Omental fat pad (tissue), 4 donors: Measurements from ENCODE around the gene MED12L. TPM values are rescaled to one million over a fixed set of nuclear protein-coding genes. Genes with fewer than 3 reads are reported as not detected.

ENCODE experiments used
- ATAC-seq: fragments of 150-250 bp; one replicate; pipeline ENCODE4 v1.9.1; 2016; ENCODE audit warnings: mild to moderate bottlenecking, moderate library complexity; ENCODE audit not compliant: low FRiP score
- DNase-seq: peaks from one replicate; pipeline ENCODE4 v3.0.0-alpha.2; 2019; ENCODE audit warnings: low spot score
- total RNA-seq, 4 donors: library from RNA; depleted of rRNA; stranded (reverse); fragments of >200 nt; gene quantifications; one replicate each; pipeline ENCODE4 v1.1.0, GENCODE V29; 2016
- TF ChIP-seq, protein P1 (sequence below), 3 donors: fragments of 450-650 bp; IDR thresholded peaks; one replicate each; pipeline ENCODE4 v1.5.1; 2016 to 2017; ENCODE audit warnings: antibody characterized with exemption in 3 of 3, mild to moderate bottlenecking in 3 of 3, moderate library complexity in 2 of 3

MED12L gene
- total RNA-seq, 4 donors from 2014 or later: 0.16 to 0.37 (median 0.31) TPM

DNA sequence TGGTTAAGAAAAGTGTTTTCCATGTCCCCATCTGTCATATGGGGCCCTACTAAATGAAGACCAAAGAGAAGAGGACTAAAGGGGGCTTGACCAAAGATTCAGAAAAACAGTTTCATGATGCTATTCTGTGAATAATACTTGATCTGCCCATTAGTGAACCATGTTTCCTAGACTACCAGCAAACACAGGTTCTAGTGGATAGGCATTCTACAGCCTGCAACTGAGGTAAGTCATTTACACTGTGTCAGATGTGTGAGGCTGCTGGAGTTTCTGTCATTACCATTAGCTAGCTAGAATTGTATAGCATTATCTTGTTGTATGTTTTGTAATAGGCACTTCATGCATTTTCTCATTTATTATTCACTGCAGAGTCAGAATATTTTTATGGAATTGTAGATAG is 111.0 kb downstream of the MED12L start:
- no peak for ATAC-seq
- TF ChIP-seq, protein P1, sequence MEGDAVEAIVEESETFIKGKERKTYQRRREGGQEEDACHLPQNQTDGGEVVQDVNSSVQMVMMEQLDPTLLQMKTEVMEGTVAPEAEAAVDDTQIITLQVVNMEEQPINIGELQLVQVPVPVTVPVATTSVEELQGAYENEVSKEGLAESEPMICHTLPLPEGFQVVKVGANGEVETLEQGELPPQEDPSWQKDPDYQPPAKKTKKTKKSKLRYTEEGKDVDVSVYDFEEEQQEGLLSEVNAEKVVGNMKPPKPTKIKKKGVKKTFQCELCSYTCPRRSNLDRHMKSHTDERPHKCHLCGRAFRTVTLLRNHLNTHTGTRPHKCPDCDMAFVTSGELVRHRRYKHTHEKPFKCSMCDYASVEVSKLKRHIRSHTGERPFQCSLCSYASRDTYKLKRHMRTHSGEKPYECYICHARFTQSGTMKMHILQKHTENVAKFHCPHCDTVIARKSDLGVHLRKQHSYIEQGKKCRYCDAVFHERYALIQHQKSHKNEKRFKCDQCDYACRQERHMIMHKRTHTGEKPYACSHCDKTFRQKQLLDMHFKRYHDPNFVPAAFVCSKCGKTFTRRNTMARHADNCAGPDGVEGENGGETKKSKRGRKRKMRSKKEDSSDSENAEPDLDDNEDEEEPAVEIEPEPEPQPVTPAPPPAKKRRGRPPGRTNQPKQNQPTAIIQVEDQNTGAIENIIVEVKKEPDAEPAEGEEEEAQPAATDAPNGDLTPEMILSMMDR (IDR thresholded peaks at IDR 0.05): no peak
- no peak for DNase-seq

DNA sequence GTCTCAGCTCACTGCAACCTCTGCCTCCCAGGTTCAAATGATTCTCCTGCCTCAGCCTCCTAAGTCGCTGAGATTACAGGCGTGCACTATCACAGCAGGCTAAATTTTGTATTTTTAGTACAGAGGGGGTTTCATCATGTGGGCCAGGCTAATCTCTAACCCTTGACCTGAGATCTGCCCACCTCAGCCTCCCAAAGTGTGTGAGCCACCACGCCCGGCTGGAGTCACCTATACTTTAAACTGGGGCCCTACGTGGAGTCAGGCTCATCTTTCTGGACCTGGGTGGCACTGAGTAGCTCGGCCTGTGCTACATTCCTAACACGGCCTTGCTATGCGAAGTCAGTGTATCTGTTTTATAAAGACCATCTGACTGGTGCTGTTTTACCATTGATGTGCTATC is 111.8 kb downstream of the MED12L start:
- DNase-seq (no peak), ATAC-seq (no peak)
- TF ChIP-seq, protein P1 (IDR thresholded peaks at IDR 0.05): no peak

DNA sequence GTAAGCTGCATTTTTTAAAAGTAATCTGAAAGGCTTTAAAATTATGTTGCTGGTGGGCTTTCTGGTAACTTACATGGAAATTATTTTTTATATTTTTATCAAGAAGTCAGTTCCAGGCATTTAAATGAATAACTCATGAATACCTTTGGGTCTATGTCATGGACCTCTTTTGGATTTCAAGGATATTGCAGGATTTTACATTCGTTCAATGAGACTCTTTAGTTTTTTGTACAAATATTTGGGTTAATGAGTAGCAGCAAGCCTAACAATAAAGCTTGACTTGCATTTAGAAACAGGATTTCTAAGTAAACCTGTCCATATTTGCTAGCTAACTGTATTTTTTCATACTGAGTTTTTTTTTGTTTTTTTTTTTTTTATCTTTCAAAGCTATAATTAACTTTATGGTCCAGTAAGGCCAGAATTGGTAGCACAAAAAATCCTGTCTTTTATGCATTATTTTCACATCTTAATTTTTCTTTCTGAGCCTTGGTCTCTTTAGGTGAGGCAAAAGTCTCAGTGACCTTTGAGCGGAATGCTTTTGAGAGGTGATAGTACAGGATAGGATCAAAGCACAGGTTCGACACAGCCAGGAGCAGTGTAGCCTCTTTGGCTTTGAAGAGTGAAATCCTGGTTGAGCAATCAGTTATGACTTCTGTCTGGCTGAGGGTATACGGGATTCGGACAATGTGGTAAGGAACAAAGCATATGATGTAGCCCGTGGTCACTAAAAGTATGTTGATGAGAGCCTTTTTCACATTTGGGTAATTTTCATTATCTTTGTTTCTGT is 112.7 kb downstream of the MED12L start:
- TF ChIP-seq, protein P1 (IDR thresholded peaks at IDR 0.05): no peak
- ATAC-seq (no peak), DNase-seq (no peak)

DNA sequence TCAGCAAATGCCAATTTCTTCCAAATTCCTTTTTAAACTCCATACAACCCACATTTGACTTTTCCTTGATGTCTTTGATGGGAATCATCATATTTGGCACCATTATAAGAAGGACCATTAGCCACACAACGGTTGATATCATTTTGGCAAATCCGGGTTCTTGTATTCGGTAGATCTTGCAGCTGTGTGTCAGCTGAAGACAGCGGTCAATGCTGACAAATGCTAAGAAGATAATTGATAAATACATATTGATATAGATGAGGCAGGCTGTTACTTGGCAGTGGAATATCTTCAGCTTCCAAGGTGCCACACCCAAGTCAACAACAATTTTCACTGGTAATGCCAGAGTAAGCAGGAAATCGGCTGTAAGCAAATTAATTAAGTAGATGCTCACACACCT is 113.4 kb downstream of the MED12L start:
- DNase-seq (no peak), ATAC-seq (no peak)
- TF ChIP-seq, protein P1 (IDR thresholded peaks at IDR 0.05): no peak

DNA sequence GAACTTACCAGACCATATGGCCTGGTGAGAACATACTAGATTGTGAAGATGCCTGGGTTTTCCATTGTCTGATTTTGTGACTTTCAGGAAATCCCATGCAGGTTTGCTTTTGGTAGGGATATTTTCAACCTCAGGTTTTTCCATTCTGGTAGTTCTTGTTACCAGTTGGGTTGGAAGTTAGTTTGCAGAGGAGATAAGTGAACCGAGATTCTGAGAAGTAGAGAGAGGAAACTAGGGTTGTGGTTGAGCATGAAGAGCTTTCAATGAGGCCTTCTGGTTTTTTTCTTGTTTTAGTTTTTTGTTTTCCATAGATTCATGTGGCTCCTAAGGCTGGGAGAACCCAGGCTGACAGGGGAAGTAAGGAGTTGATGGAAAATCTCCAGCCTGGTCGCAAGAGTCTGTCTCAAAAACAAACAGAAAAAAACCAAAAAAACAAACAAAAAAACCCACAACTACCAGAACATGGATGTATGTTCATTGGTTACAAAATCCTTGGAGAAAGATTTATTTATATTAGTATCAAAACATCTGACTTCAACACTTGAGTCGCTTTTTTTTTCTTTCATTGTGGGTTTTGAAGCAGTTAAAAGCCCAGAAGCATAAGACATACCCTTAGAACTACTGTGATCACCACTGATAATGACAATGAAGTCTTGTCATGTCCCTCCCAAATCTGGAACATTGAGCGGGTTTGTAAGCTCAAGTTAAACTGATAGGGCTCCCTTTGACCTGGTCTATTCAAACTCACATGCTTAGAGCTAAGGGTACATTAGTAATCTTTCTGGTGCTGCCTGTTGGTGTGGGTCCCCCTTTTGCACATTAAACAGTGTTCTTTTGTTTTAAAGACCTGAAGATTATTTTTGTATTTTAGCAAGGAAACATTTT is 114.3 kb downstream of the MED12L start:
- TF ChIP-seq, protein P1 (IDR thresholded peaks at IDR 0.05): no peak
- ATAC-seq: no peak
- DNase-seq: no peak

DNA sequence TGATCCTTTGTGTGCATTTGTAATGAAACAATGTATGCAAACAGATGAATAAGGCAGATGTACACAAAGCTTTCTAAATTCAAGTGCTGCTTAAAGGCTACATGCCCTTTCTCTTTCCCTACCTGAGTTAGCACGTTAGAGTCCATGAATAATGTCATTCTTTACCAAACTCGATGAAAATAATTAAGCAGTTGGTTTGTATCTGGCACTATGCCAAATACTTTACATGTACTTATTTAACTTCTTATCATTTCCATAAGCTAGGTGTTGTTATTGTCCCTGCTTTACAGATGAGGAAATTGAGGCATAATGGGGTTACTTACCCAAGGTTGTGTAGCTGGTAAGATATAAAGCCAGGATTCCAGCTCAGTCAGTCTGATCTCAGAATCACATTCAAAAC is 115.1 kb downstream of the MED12L start:
- ATAC-seq (no peak), DNase-seq (no peak)
- TF ChIP-seq, protein P1 (IDR thresholded peaks at IDR 0.05): no peak
